Nucleus accumbens (tissue), 56 donors: ENCODE results near the gene SMIM35.

Source experiments
- DNase-seq, 56 donors: peaks; one replicate each; lab custom pipeline; 2025; lab: John Stamatoyannopoulos, UW

The SMIM35 gene

DNA sequence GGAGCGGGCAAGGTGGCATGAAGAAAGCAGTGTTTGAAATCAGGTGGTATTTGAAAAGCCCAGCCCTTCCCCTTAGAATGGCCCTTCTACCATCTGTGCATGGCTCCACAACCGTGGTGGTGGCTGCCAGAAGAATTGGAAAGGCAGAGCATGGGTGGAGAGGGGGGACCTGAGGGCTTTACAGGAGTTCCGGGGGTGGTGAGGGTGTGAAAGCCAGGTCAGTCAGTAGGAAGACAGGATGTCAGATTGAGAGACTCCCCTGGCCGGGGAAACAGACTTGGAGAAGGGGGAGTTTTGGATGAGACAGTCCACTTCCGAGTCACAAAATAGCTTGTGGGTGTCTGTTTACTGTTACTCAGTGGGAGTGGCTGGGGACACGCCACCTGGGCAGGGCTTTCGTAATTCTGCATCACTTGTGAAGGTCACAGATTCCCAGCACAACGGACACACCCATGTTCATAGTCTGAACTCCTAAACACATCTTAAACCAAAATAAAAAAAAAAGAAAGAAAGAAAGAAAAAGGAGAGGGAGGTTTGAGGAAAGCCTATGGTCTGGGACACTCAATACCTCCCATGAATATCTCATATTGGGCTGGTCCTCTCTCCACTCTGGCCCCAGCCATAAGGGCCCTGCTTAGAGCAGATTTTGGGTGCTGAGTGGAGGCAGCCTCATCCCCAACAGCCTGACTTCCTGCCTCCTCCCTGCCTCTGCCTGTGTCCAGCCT, 24.4 kb upstream of the SMIM35 start:
- DNase-seq: no peak

GRCh38 chr11:118109231-118109630, 22.5 kb upstream of the SMIM35 start:
- no peak for DNase-seq

- no peak for DNase-seq
Observed at GRCh38 chr11:118108513-118108912, 21.8 kb upstream of the SMIM35 start.

GRCh38 chr11:118106789-118107335, 20.1 kb upstream of the SMIM35 start:
- DNase-seq: no peak

- DNase-seq: no peak
Observed at GRCh38 chr11:118105657-118106305, 19.0 kb upstream of the SMIM35 start.

DNA sequence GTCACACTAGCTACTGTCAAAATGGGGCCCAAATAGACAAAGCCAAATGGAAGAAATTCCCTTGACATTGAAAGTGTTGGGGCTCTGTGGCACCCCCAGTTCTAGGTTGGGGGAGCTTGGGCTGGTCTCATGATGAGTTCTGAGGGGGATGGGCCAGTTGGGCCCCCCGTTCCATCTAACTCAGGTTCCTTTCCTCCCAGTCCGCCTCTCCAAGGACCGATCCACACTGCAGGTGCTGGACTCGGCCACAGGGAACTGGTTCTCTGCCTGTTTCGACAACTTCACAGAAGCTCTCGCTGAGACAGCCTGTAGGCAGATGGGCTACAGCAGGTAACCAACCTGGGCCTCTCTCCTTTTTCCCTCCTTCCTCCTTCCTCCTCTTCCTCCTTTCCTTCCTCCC, 17.7 kb upstream of the SMIM35 start:
- DNase-seq: no peak

- DNase-seq: no peak
Observed at GRCh38 chr11:118102721-118103261, 16.0 kb upstream of the SMIM35 start.

- no peak for DNase-seq
Observed at GRCh38 chr11:118100691-118101232, 14.0 kb upstream of the SMIM35 start.

DNA sequence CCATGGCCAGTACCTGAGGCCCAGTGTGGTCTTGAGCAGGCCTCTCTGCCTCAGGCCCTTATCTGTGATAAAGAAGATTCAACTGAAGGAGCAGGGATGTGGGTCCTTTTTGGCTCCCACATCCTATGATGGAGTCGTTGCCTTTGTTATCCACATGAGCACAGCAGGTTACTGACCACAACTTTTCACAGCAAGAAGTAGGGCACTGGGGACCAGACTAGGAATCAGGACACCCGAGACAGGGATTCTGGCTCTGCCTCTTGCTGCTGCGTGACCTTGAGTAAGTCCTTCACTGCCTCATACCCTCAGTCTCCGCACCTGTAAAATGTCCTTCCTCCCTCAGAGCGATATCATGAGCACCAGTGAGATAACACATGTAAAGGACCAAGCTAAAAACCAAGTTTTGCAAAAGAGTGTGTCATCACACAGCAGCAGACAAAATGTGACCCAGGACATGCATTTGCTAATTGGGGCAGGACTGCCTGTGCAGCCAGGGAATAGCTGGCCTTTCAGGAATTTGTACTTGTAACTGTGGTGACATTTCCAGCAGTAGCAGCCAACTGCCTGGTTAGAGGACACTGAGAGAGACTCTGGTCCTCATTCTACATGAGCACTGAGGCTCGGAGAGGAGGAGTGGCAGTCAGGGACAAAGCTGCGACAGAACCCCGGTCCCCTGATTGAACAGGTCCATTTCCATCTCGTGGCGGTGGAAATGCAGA, 13.2 kb upstream of the SMIM35 start:
- DNase-seq: peak in 1 of 56 donors; percentile 19

DNA sequence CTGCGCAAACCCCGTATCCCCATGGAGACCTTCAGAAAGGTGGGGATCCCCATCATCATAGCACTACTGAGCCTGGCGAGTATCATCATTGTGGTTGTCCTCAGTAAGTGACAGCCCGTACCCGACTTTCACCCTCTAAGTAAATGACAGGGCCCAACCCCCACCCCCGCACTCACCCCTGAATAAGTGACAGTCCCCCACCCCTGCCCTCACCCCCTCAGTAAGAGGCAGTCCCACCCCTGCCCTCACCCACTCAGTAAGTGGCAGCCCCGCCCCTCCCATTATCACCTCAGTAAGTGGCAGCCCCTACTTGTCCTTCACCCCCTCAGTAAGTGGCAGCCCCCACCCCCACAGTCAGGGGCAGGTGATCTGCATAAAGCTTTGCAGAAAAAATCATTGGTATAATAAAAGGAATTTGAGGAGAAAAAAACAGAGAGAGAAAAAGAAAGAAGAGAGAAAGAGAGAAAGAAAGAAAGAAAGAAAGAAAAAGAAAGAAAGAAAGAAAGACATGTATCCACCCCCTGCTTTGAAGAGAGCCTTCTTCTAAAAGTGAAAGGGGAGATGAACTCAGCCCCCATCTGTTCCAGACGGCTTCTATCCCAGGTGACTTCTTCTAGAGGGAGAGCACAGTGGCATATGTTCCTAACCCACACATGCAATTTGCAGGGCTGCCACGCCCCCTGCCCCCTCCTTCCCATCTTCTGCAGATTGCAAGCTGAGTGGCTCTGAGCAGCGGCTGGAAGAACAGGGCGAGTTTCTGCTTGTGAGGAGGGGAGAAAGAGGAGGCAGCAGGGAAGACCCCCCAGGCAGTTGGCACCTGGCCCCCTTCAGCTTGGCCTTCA, 12.5 kb upstream of the SMIM35 start:
- peak in 39 of 56 donors; percentile 11 to 90 (median 55) for DNase-seq

GRCh38 chr11:118095967-118096367, 9.2 kb upstream of the SMIM35 start:
- DNase-seq: no peak

GRCh38 chr11:118095493-118095892, 8.7 kb upstream of the SMIM35 start:
- no peak for DNase-seq

DNA sequence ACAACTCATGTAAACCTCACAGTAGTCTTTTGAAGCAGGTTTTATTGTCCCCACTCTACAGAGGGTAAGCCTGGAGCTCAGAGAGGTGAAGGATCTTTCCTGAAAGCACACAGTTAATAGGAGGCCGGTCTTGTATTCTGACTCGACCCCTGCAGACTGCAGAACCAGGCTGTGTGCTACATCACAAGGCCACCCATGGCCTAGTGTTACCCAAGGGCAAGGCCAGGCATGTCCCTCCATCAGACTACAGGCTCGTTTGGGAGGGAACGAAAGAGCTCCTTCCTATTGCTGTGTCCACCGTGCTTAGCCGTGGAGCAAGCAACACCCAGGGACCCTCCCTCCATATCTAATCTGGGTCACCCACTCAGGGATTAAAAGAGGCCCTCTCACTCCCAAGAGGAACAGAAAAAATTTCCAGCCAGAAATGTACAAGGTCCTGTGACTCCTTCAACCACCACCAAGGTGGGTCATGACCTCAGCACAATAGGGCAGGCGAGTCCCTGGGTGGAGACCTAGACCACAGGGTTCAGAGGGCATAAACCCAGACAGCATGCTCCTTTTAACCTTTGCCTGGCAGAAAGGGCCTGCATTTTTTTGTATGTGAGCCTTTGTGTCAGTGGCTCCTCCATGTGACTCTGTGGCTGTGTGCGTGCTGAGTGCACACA, 6.3 kb upstream of the SMIM35 start:
- DNase-seq: no peak

DNA sequence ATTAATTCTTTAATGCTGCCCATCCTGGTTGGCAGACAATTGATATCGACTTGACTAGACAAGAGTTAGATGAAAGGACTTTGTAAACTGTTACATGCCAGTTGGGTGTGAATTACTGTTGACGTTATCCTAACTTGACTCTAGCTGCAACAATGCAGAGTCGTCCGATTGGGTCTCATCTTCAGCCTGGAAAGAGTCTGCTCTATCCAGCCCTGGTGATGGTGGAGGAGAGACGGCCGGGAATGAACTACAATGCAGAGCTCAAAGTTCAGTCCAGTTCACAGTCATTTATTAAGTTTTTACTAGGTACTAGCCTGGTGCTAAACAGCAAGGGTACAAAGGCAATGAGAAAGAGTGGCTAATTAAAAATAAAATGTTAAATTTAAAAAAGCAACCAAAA, 4.9 kb upstream of the SMIM35 start:
- no peak for DNase-seq

GRCh38 chr11:118090545-118091162, 3.9 kb upstream of the SMIM35 start:
- DNase-seq: peak in 8 of 56 donors; percentile 7 to 41 (median 22)

DNA sequence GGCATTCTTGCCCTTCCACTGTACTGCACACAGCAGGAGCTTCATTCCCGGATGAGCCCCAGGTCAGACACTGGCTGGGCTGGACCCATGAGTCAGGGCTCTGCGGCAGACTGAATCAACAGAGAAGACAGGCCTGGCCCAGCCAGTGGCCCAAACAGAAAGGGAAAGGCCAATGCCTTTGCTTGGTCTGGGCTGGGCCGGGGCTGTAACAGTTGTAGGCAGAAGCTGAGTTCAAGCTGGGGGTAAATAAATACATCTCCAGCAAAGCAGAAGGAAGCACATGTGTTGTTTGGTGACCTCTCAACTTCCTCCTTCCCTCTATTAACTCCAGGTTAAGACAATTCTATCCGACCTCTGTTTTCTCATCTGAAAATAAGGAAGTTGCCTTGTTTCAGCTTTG, 1.8 kb upstream of the SMIM35 start:
- DNase-seq: peak in 1 of 56 donors; percentile 13

DNA sequence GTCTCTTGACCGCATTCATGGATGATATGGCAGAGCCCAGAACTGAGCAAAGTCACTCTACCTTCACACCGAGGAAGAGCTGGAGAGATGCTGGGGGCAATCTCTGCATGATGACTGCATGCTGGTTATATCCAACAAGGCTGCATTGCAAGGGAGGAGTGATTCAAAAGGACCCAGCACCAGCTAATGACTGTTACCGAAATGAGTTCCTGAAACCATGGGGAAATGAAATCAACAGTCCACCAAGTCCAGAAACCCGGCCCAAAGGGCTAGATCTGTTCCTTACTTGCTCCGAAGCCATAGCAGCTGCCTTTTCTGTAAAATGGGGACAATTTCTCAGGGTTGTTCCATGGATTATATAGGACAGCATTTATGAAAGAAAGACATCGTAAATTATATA, 1.2 kb upstream of the SMIM35 start:
- no peak for DNase-seq

- no peak for DNase-seq
Observed at GRCh38 chr11:118084656-118085055, 2.1 kb downstream of the SMIM35 start.

DNA sequence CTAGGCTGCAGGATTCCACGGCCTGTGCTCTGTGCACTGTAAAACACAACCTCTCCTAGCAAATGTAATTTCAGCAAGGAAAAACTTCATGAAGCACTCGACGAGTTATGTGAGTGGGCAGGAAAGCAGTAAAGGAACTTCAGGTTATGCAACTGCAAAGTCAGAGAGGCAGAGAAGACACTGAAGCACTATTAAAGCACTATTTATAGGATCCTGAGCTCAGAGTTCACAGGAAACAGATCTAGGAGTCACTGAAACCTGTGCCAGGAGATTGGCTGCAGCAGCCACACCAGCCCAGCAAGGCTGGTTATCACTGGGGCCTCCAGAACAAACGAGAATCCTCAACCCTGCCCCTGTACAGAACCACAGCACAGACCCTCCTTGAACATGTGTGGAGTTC, 2.5 kb downstream of the SMIM35 start:
- peak in 14 of 56 donors; percentile 25 to 76 (median 42) for DNase-seq
